Thyroid gland (tissue), 4 donors: ENCODE measurements around the gene PRR20B. TPM values are rescaled to one million over a fixed set of nuclear protein-coding genes. Genes with fewer than 3 reads are reported as not detected.
"Not testable (repeated sequence)": the region's sequence is repeated elsewhere in the genome, so short reads cannot be mapped to it uniquely, and the experiment has no call there.

Source experiments
- DNase-seq, 2 donors: peaks; one replicate each; pipeline ENCODE4 v3.0.0-alpha.2; 2019
- H3K27ac ChIP-seq, 3 donors: fragments of 200-600 bp; sonication (generic); 1 replicate in 2 of 3; 2 replicates in 1 of 3; pipeline ENCODE4 v1.5.1; 2016 to 2019; ENCODE audit warnings: mild to moderate bottlenecking in 1 of 3, moderate library complexity in 1 of 3
- H3K27me3 ChIP-seq: fragments of 200-600 bp; sonication (generic); one replicate; pipeline ENCODE4 v1.5.1; 2019
- H3K36me3 ChIP-seq, 2 donors: fragments of 200-600 bp; sonication (generic); one replicate each; pipeline ENCODE4 v1.5.1; 2016 to 2019
- H3K4me1 ChIP-seq, 2 donors: fragments of 200-600 bp; sonication (generic); one replicate each; pipeline ENCODE4 v1.5.1; 2017 to 2019
- H3K4me3 ChIP-seq, 3 donors: fragments of 200-600 bp; sonication (generic); replicated peaks in 1 of 3; 1 replicate in 2 of 3; 2 replicates in 1 of 3; pipeline ENCODE4 v1.5.1; 2016; ENCODE audit warnings: mild to moderate bottlenecking in 1 of 3
- H3K9me3 ChIP-seq: fragments of 200-600 bp; sonication (generic); one replicate; pipeline ENCODE4 v1.5.1; 2017
- CTCF ChIP-seq, 6 experiments: fragments of 200-600 bp in 3 of 6; fragments of 450-650 bp in 3 of 6; sonication (generic) in 3 of 6; IDR thresholded peaks; one replicate each; pipeline ENCODE4 v1.5.1; 2016 to 2019; ENCODE audit warnings: antibody characterized with exemption in 6 of 6, mild to moderate bottlenecking in 2 of 6, inconsistent platforms in 1 of 6, moderate library complexity in 1 of 6
- POLR2A ChIP-seq, 2 donors: fragments of 450-650 bp; IDR thresholded peaks; one replicate each; pipeline ENCODE4 v1.6.1; 2017; ENCODE audit warnings: antibody characterized with exemption in 2 of 2, mild to moderate bottlenecking in 2 of 2, moderate library complexity in 1 of 2
- WGBS, 2 donors: methylation state at CpG; one replicate each; pipeline ENCODE4 v1.1.5; 2017; 5-methylcytosine and 5-hydroxymethylcytosine counted together
- intact Hi-C: fragments of 100-400 bp; cut with DNase I; formaldehyde crosslinking; loops from one replicate; pipeline ENCODE4 v1.15.1; 2023
- total RNA-seq, 4 donors: library from RNA; depleted of rRNA; stranded (reverse); fragments of >200 nt; gene quantifications; one replicate each; pipeline ENCODE4 v1.2.3, GENCODE V29; 2016

PRR20B gene
- total RNA-seq, result not detected

DNA sequence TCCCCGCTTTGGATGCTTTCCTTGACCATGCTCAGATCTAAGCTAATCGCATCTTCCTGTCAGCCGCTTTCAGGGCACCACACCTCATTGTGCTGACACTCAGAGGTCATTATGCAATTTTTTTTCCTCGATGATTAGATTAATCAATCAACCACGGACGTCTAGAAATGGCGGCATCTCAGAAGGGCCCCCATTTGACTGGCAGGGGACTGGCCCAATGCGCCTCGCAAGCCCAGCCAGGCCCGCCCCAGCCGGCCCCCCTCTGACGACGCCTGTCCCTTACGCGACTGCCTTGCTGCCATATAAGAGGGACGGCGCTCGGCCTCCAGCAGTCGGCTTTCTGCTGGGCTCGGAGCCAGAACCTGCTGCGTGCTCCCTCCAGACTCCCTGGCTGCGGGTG is at the start of gene PRR20B:
Gene PRR20B (plus strand): TSS at position 301 of the 400 bp plus-strand sequence. CDS start 387 bp downstream, outside the sequence.
- intact Hi-C loops, DNase-seq, H3K27me3 ChIP-seq, H3K27ac ChIP-seq, H3K4me1 ChIP-seq, H3K36me3 ChIP-seq, H3K9me3 ChIP-seq, H3K4me3 ChIP-seq: not testable (repeated sequence)
- no CpG with 5 or more reads among the region's 22 CpGs for WGBS, 2 donors

- DNase-seq, result no peak
- Histone ChIP-seq H3K36me3 (no peaks in the 10 kb centered on the region), H3K9me3 (no peaks in the 10 kb centered on the region), H3K27ac (no peak overlapping the region), H3K4me3 (no peak overlapping the region), H3K27me3 (no peaks in the 10 kb centered on the region), H3K4me1 (no peaks in the 10 kb centered on the region)
- 92 to 97% methylated on average over 4 of the region's 4 CpGs for WGBS, 2 donors
- intact Hi-C loops, result no loop called here
- TF ChIP-seq CTCF (IDR thresholded peaks at IDR 0.05) (no peak), POLR2A (IDR thresholded peaks at IDR 0.05) (no peak)
Measured at GRCh38 chr13:57114945-57115344, 32.3 kb upstream of the PRR20B start.

DNA sequence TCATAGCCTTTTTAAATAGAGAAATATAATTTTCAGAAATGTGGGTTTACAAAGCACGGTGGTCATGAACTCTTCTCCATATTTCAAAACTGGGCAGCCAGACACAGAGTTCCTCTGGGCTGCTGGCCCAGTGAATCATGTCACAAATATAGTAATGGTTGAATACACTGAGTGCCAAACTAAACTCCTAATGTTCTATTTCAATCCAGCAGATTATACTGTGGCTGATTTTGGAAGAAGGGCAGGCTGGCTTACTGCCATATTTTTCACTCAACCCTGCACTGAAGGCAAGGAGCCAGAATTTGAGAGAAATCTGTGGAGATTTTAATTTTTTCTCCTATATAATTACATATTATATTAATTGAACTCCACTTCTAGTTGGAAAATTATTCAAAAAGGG is 23.6 kb upstream of the PRR20B start:
- Histone ChIP-seq H3K4me3 (no peak overlapping the region), H3K9me3 (no peaks in the 10 kb centered on the region), H3K4me1 (no peaks in the 10 kb centered on the region), H3K27ac (no peak overlapping the region), H3K36me3 (no peaks in the 10 kb centered on the region), H3K27me3 (no peaks in the 10 kb centered on the region)
- no peak for DNase-seq
- TF ChIP-seq POLR2A (IDR thresholded peaks at IDR 0.05) (no peak), CTCF (IDR thresholded peaks at IDR 0.05) (no peak)
- intact Hi-C loops, result no loop called here
- 61 to 66% methylated on average over 1 of the region's 1 CpG for WGBS, 2 donors

- H3K4me3 ChIP-seq, result no peak overlapping the region
- TF ChIP-seq CTCF (IDR thresholded peaks at IDR 0.05) (no peak), POLR2A (IDR thresholded peaks at IDR 0.05) (no peak)
- intact Hi-C loops, result no loop called here
- 82 to 83% methylated on average over 6 of the region's 6 CpGs for WGBS, 2 donors
- no peak overlapping the region for H3K27ac ChIP-seq
- no peaks in the 10 kb centered on the region for H3K36me3 ChIP-seq
- no peak for DNase-seq
- no peaks in the 10 kb centered on the region for H3K27me3 ChIP-seq
- H3K4me1 ChIP-seq, result no peaks in the 10 kb centered on the region
- H3K9me3 ChIP-seq, result no peaks in the 10 kb centered on the region
Measured at GRCh38 chr13:57128909-57129308, 18.4 kb upstream of the PRR20B start.

- DNase-seq, result no peak
- Histone ChIP-seq H3K27ac (no peak overlapping the region), H3K27me3 (no peaks in the 10 kb centered on the region), H3K9me3 (no peaks in the 10 kb centered on the region), H3K4me1 (no peaks in the 10 kb centered on the region), H3K36me3 (no peaks in the 10 kb centered on the region), H3K4me3 (no peak overlapping the region)
- intact Hi-C loops, result no loop called here
- 56 to 62% methylated on average over 2 of the region's 2 CpGs for WGBS, 2 donors
- TF ChIP-seq POLR2A (IDR thresholded peaks at IDR 0.05) (no peak), CTCF (IDR thresholded peaks at IDR 0.05) (no peak)
Measured at GRCh38 chr13:57136093-57136492, 11.2 kb upstream of the PRR20B start.

DNA sequence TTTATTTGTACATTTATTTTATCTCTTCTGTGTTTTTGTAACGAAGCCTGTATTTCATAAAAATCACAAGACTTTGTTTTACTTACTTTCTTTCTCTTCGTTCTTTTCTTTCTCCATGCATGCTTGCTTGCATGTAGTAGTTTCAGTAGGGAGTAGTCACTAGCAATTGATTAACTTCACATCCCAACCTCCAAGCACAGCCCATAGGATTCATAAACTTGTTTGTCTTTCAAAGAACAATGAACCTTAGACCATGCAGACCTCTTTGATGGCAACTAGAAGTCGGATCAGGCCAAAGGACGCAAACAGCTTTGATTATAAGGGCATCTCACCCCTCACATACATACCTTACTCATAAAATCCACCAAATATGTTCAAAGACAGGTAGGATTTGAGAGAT is 9.7 kb upstream of the PRR20B start:
- WGBS, 2 donors, result 77 to 81% methylated on average over 4 of the region's 4 CpGs
- no peak overlapping the region for H3K27ac ChIP-seq
- no peaks in the 10 kb centered on the region for H3K9me3 ChIP-seq
- H3K4me3 ChIP-seq, result no peak overlapping the region
- no peaks in the 10 kb centered on the region for H3K27me3 ChIP-seq
- H3K36me3 ChIP-seq, result no peaks in the 10 kb centered on the region
- intact Hi-C loops, result no loop called here
- DNase-seq, result no peak
- no peak for TF ChIP-seq POLR2A (IDR thresholded peaks at IDR 0.05)
- no peak for TF ChIP-seq CTCF (IDR thresholded peaks at IDR 0.05)
- H3K4me1 ChIP-seq, result no peaks in the 10 kb centered on the region
